Subcutaneous abdominal adipose tissue (tissue), 5 donors: ENCODE results near the gene PSMF1.

Experiments
- H3K27ac ChIP-seq: one replicate; pipeline ENCODE4 v1.7.0; 2013; ENCODE audit warnings: low read depth, mild to moderate bottlenecking, inconsistent platforms, low read length, moderate library complexity
- H3K27me3 ChIP-seq, 5 donors: one replicate each; pipeline ENCODE4 v1.7.0; 2013; ENCODE audit warnings: low read length in 5 of 5, inconsistent platforms in 1 of 5; ENCODE audit not compliant: control insufficient read depth in 5 of 5, insufficient read depth in 4 of 5
- H3K36me3 ChIP-seq, 5 donors: one replicate each; pipeline ENCODE4 v1.7.0; 2013; ENCODE audit warnings: low read length in 5 of 5; ENCODE audit not compliant: control insufficient read depth in 5 of 5, insufficient read depth in 5 of 5
- H3K4me1 ChIP-seq, 5 donors: one replicate each; pipeline ENCODE4 v1.7.0; 2013; ENCODE audit warnings: low read length in 5 of 5, mild to moderate bottlenecking in 3 of 5, moderate library complexity in 1 of 5; ENCODE audit not compliant: control insufficient read depth in 5 of 5, insufficient read depth in 5 of 5
- H3K4me3 ChIP-seq, 5 donors: one replicate each; pipeline ENCODE4 v1.7.0; 2013; ENCODE audit warnings: low read length in 5 of 5, low read depth in 1 of 5
- H3K9ac ChIP-seq, 5 donors: one replicate each; pipeline ENCODE4 v1.7.0; 2013; ENCODE audit warnings: low read length in 5 of 5, mild to moderate bottlenecking in 4 of 5, moderate library complexity in 3 of 5
- H3K9me3 ChIP-seq, 5 donors: one replicate each; pipeline ENCODE4 v1.7.0; 2013; ENCODE audit warnings: low read length in 5 of 5; ENCODE audit not compliant: control insufficient read depth in 5 of 5
- donor health status: healthy.
- donor health status: healthy.
- donor health status: healthy.
- donor health status: healthy.
- donor health status: healthy.

Gene PSMF1

GRCh38 chr20:1185316-1185741 is 66.9 kb downstream of the PSMF1 start:
- Histone ChIP-seq H3K4me1 (peaks cover 3 to 20% (median 12%) of the 10 kb centered on the region in 5 donors), H3K4me3 (peak overlapping the region in 2 of 5 donors; percentile 50), H3K9ac (no peak overlapping the region), H3K27me3 (peaks cover 12 to 28% (median 15%) of the 10 kb centered on the region in 5 donors), H3K36me3 (peaks cover 0 to 8% (median 6%) of the 10 kb centered on the region in 5 donors), H3K27ac (no peak overlapping the region), H3K9me3 (no peaks in the 10 kb centered on the region)

- peaks cover 12 to 28% (median 15%) of the 10 kb centered on the region in 5 donors for H3K27me3 ChIP-seq
- no peak overlapping the region for H3K9ac ChIP-seq
- H3K36me3 ChIP-seq = peaks cover 0 to 6% (median 3%) of the 10 kb centered on the region in 5 donors
- no peak overlapping the region for H3K27ac ChIP-seq
- H3K4me1 ChIP-seq = peaks cover 3 to 20% (median 12%) of the 10 kb centered on the region in 5 donors
- H3K9me3 ChIP-seq = no peaks in the 10 kb centered on the region
- no peak overlapping the region for H3K4me3 ChIP-seq
Observed at GRCh38 chr20:1185790-1186334, 67.5 kb downstream of the PSMF1 start.

DNA sequence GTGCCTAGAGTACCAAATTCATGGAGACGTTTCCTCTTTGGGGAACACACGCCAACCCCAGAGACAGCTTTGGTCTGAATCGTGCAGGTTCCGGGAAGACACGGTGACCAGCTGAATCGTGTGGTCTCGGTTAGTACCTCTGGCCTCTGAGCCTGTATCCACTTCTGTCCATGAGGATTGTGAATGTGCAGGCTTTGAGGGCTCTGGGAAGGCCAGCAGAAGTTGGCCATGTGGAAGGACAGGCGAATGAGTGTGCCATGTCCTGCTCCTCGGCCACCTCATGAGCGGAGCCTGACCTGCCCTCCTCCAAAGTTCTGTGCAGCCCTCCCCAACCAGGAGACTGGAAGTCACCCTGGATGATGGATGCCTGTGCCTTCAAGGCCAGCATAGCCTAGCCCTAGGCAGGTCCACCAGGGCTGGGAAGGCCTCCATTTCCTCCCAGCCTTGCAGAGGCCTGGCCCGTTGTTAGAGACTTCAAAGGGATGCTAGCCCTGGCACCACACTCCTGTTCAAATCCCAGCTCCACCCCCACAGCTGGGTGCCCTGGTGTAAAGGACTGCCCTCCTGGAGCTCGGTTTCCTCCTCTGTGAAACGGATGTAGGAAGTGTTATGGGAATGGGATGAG is 68.1 kb downstream of the PSMF1 start:
- Histone ChIP-seq H3K4me3 (no peak overlapping the region), H3K9ac (no peak overlapping the region), H3K9me3 (no peaks in the 10 kb centered on the region), H3K27ac (no peak overlapping the region), H3K4me1 (peaks cover 3 to 20% (median 12%) of the 10 kb centered on the region in 5 donors), H3K36me3 (no peaks in the 10 kb centered on the region), H3K27me3 (peaks cover 12 to 28% (median 15%) of the 10 kb centered on the region in 5 donors)

DNA sequence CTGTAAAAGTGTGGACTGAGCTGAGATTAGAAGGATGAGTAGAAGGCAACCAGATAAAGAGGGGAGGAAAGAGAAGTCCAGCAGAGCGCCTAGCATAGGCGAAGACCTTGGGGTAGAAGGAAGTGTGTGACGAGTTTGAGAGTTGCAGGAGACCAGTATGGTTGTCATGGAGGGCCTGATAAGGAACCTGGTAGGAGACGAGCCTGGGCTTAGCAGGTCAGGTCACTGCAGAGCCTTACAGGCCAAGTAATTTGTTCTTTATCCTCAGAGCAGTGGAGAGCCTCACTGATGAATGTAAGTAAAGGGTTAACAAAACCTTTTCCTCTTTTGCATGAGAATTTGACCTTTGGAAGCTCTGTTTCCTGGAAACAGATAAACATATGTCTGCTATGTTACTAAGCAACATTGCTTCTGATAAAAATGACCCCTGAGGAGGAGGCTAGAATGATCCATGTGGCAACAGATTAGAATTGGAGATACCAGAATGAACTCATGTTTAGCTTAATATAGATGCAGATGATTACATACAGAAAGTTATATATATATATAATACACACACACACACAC is 69.3 kb downstream of the PSMF1 start:
- Histone ChIP-seq H3K4me1 (peaks cover 0 to 18% (median 12%) of the 10 kb centered on the region in 5 donors), H3K36me3 (no peaks in the 10 kb centered on the region), H3K9me3 (no peaks in the 10 kb centered on the region), H3K4me3 (no peak overlapping the region), H3K27ac (no peak overlapping the region), H3K9ac (no peak overlapping the region), H3K27me3 (peaks cover 12 to 28% (median 15%) of the 10 kb centered on the region in 5 donors)

DNA sequence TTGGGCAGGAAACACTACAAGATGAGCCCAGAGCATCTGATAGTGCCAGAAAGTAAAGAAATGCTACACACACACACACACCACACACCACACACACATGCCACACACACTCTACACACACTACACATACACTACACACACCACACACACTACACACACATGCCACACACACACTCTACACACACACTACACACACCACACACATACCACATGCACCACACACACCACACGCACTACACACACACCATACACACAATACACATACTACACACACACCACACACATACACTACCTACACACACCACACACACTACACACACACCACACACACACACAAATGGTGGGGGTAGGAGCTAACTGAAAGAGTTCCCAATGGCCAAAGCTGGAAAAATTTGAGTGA is 69.9 kb downstream of the PSMF1 start:
- no peaks in the 10 kb centered on the region for H3K9me3 ChIP-seq
- no peak overlapping the region for H3K9ac ChIP-seq
- H3K36me3 ChIP-seq = no peaks in the 10 kb centered on the region
- H3K27me3 ChIP-seq = peaks cover 12 to 26% (median 15%) of the 10 kb centered on the region in 5 donors
- no peak overlapping the region for H3K4me3 ChIP-seq
- no peak overlapping the region for H3K27ac ChIP-seq
- H3K4me1 ChIP-seq = peaks cover 0 to 18% (median 12%) of the 10 kb centered on the region in 5 donors

GRCh38 chr20:1189827-1190226 is 71.4 kb downstream of the PSMF1 start:
- Histone ChIP-seq H3K27me3 (peaks cover under 1 to 13% (median 8%) of the 10 kb centered on the region in 5 donors), H3K4me3 (no peak overlapping the region), H3K9ac (no peak overlapping the region)

GRCh38 chr20:1190847-1191246 is 72.4 kb downstream of the PSMF1 start:
- Histone ChIP-seq H3K27ac (no peak overlapping the region), H3K36me3 (no peaks in the 10 kb centered on the region), H3K9ac (no peak overlapping the region), H3K9me3 (no peaks in the 10 kb centered on the region), H3K4me3 (no peak overlapping the region), H3K4me1 (peaks cover 0 to 10% (median 3%) of the 10 kb centered on the region in 5 donors), H3K27me3 (peaks cover 0 to 10% (median 8%) of the 10 kb centered on the region in 5 donors)

More at GRCh38 chr20:1189827-1190226, 71.4 kb downstream of the PSMF1 start:
- Histone ChIP-seq H3K9me3 (no peaks in the 10 kb centered on the region), H3K36me3 (no peaks in the 10 kb centered on the region), H3K27ac (no peak overlapping the region), H3K4me1 (peaks cover 0 to 12% (median 6%) of the 10 kb centered on the region in 5 donors)

DNA sequence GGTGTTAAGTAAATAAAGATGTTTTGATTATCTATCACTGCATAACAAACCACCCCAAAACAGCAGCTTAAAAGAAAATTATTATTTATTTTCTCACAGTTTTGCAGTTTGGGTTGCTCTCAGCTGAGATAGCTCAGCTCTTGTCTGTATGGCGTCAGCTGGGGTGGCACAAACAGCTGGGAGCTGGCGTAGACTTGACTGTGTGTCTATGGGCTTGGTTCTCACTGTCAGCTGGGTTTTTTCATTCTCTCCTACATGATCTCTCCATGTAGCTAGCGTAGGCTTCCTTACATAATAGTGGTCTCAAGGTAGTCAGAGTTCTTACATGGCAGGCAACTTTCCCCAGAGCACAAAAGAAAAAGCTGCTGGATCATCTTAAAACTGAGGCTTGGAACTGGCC is 72.9 kb downstream of the PSMF1 start:
- Histone ChIP-seq H3K9ac (no peak overlapping the region), H3K4me3 (no peak overlapping the region), H3K27me3 (peaks cover 0 to 6% (median 5%) of the 10 kb centered on the region in 5 donors), H3K27ac (no peak overlapping the region), H3K9me3 (peaks cover 0 to 2% (median 0%) of the 10 kb centered on the region in 5 donors), H3K4me1 (peaks cover 0 to 6% (median 0%) of the 10 kb centered on the region in 5 donors), H3K36me3 (no peaks in the 10 kb centered on the region)

DNA sequence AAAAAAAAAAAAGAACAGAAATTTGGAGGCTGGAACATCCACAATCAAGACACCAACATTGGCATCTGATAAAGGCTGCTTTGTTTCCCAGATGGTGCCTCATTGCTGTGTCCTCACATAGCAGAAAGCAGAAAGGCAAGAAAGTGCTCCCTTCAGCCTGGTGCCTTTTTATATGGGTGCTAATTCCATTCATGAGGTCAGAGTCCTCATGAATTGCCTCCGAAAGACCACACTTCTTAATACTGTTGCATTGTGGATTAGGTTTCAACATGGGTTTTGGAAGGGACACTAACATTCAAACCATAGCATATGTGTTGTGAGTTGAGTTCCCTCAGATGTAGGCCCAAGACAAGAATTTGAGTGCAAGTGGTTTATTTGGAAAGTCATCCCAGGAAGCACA is 76.8 kb downstream of the PSMF1 start:
- Histone ChIP-seq H3K27ac (no peak overlapping the region), H3K27me3 (no peaks in the 10 kb centered on the region), H3K36me3 (no peaks in the 10 kb centered on the region), H3K4me3 (no peak overlapping the region), H3K4me1 (peaks cover 0 to 5% (median 0%) of the 10 kb centered on the region in 5 donors), H3K9ac (no peak overlapping the region), H3K9me3 (peaks cover 0 to 7% (median 0%) of the 10 kb centered on the region in 5 donors)

DNA sequence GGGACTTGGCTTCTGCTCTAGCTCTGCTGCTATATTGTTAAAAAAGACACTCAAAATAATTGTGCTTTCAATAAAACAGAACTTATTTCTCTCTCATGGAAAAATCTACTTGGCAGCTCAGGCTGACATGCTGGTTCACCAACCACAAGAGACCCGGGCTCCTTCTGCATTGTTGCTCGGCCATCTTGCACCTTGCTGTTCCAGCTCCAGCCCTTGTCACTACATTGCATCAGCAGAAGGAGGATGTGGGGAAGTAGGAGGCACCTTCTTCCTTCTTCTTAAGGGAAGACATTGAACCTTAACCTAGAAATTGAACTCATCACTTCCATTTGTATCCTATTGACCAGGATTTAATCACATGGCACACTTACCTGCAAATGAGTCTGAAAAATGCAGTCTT is 78.2 kb downstream of the PSMF1 start:
- peaks cover 0 to 7% (median 0%) of the 10 kb centered on the region in 5 donors for H3K9me3 ChIP-seq
- no peak overlapping the region for H3K4me3 ChIP-seq
- no peaks in the 10 kb centered on the region for H3K27me3 ChIP-seq
- H3K27ac ChIP-seq = no peak overlapping the region
- no peaks in the 10 kb centered on the region for H3K36me3 ChIP-seq
- no peak overlapping the region for H3K9ac ChIP-seq
- peaks cover 0 to 7% (median 0%) of the 10 kb centered on the region in 5 donors for H3K4me1 ChIP-seq
